Measurements from ENCODE around the gene POU2F1. TPM values are rescaled to one million over a fixed set of nuclear protein-coding genes. Genes with fewer than 3 reads are reported as not detected.
A peak's percentile ranks its signal among the peaks of the same experiment; 100 is the strongest.

Gene POU2F1
- total RNA-seq, 1 experiment from 2014 or later = 11.6 TPM

DNA sequence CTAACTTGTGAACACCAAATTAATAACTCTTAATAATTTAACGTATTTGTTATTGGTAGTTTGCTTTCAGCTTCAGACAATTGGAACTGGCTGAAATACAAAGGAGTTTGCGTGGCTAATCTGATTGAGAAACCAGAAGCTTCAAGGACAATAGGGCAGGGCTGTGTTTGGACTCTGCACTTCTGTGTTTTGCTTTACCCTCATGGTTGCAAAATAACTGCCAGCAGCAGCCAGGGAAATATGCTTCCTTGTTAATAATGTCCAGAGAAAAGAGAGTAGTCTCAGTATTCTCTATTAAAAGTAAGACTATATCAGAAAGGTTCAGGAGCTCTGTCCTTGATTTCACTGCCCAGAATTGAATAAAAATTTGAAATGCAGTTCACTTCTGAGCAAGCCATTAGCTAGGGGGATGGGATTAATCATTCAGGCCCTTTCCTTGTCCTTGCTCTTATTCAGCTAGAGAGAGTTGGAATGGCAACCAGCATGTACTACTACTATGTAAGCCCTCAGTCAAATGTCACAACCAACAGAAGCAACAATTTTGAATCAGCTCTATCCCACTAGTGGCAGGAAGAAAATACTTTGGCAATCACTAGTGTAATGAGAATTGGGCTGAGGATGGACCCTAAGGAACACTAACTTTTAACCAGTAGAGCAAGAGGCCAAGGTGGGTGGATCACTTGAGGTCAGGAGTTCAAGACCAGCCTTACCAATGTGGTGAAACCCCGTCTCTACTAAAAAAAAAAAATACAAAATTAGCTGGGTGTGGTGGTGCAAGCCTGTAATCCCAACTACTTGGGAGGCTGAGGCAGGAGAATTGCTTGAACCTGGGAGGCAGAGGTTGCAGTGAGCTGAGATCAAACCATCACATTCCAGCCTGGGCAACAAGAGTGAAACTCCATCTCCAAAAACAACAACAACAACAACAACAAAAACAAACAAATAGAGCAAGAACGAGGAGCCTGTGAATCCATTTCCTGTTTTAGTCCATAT is 76.8 kb downstream of the POU2F1 start:
- Mint-ChIP-seq H3K9me3 (ENCODE audit: unreplicated experiment) (peaks cover 7% of the 10 kb centered on the region), H3K4me3 (ENCODE audit: unreplicated experiment) (peak overlapping the region; percentile 25), H3K36me3 (ENCODE audit: insufficient read depth, unreplicated experiment) (no peaks in the 10 kb centered on the region), H3K4me1 (ENCODE audit: insufficient read depth, unreplicated experiment) (peaks cover 22% of the 10 kb centered on the region), H3K27ac (ENCODE audit: low read depth, unreplicated experiment) (peak overlapping the region; percentile 86), H3K27me3 (ENCODE audit: insufficient read depth, unreplicated experiment) (no peaks in the 10 kb centered on the region)
- BruUV-seq (replicated peaks) = no TSS peak
- no peak for TF ChIP-seq CTCF (IDR thresholded peaks at IDR 0.05; ENCODE audit: unreplicated experiment)
- POLR2A ChIA-PET = interaction anchor here (0.8 to 2.1 kb wide), 9 partner anchors 9 to 251 kb away, joined by 3 to 7 read pairs (median 5); no protein-coding TSS in a partner anchor
- CTCF ChIA-PET = interaction anchor here (0.5 to 2.9 kb wide), 12 partner anchors 19 to 1488 kb away, joined by 3 to 27 read pairs (median 4); partner anchors contain the start of gene POU2F1
- intact Hi-C loops (cut with micrococcal nuclease) = no loop called here
- DNase-seq (ENCODE audit: unreplicated experiment) = peak; percentile 84

DNA sequence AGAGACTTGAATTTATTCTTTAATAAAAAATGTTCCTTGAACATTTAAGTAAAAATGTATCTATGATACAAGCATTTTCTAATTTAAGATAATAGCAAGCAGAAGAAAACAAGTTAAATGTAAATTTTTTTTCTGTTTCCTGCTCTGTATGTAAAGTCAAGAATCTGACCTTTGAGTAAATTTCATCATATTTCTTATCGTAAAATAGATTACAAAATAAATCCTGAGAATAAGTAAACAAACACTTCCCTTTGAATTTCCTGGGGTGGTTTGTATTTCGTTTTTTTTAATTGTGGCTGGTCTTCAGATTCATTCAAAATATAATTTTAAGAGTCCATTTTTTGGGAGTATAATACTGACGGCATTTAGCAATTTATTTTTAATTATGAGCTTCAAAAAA is 77.6 kb downstream of the POU2F1 start:
- peaks cover 16% of the 10 kb centered on the region for H3K4me1 Mint-ChIP-seq (ENCODE audit: insufficient read depth, unreplicated experiment)
- no peaks in the 10 kb centered on the region for H3K36me3 Mint-ChIP-seq (ENCODE audit: insufficient read depth, unreplicated experiment)
- H3K27ac Mint-ChIP-seq (ENCODE audit: low read depth, unreplicated experiment) = peak overlapping the region; percentile 86
- H3K9me3 Mint-ChIP-seq (ENCODE audit: unreplicated experiment) = no peaks in the 10 kb centered on the region
- no peaks in the 10 kb centered on the region for H3K27me3 Mint-ChIP-seq (ENCODE audit: insufficient read depth, unreplicated experiment)
- no peak for DNase-seq (ENCODE audit: unreplicated experiment)
- ChIA-PET POLR2A (interaction anchor here (0.7 to 1.6 kb wide), 5 partner anchors 12 to 259 kb away, joined by 3 to 5 read pairs (median 5); no protein-coding TSS in a partner anchor), CTCF (interaction anchor here (0.6 to 1.6 kb wide), 5 partner anchors 28 to 302 kb away, joined by 3 to 7 read pairs (median 4); partner anchors contain the start of gene POU2F1)
- no peak overlapping the region for H3K4me3 Mint-ChIP-seq (ENCODE audit: unreplicated experiment)
- intact Hi-C loops (cut with micrococcal nuclease) = no loop called here
- no peak for TF ChIP-seq CTCF (IDR thresholded peaks at IDR 0.05; ENCODE audit: unreplicated experiment)
- BruUV-seq (replicated peaks) = no TSS peak

- Mint-ChIP-seq H3K4me3 (ENCODE audit: unreplicated experiment) (no peak overlapping the region), H3K27ac (ENCODE audit: low read depth, unreplicated experiment) (peak overlapping the region; percentile 23), H3K9me3 (ENCODE audit: unreplicated experiment) (no peaks in the 10 kb centered on the region), H3K4me1 (ENCODE audit: insufficient read depth, unreplicated experiment) (peaks cover 31% of the 10 kb centered on the region), H3K36me3 (ENCODE audit: insufficient read depth, unreplicated experiment) (no peaks in the 10 kb centered on the region), H3K27me3 (ENCODE audit: insufficient read depth, unreplicated experiment) (no peaks in the 10 kb centered on the region)
- TF ChIP-seq CTCF (IDR thresholded peaks at IDR 0.05; ENCODE audit: unreplicated experiment) = no peak
- intact Hi-C loops (cut with micrococcal nuclease) = no loop called here
- ChIA-PET CTCF (interaction anchor here (0.6 to 2.0 kb wide), 2 partner anchors 33 to 60 kb away, joined by 3 to 12 read pairs; no protein-coding TSS in a partner anchor), POLR2A (interaction anchor here (1.0 kb wide), 1 partner anchor 136 kb away, joined by 3 read pairs; no protein-coding TSS in a partner anchor)
- BruUV-seq (replicated peaks) = no TSS peak
- DNase-seq (ENCODE audit: unreplicated experiment) = no peak
Measured at GRCh38 chr1:167301355-167301754, 80.7 kb downstream of the POU2F1 start.

GRCh38 chr1:167304165-167304564 is 83.5 kb downstream of the POU2F1 start:
- Mint-ChIP-seq H3K27me3 (ENCODE audit: insufficient read depth, unreplicated experiment) (no peaks in the 10 kb centered on the region), H3K36me3 (ENCODE audit: insufficient read depth, unreplicated experiment) (no peaks in the 10 kb centered on the region), H3K4me3 (ENCODE audit: unreplicated experiment) (no peak overlapping the region), H3K4me1 (ENCODE audit: insufficient read depth, unreplicated experiment) (peaks cover 26% of the 10 kb centered on the region), H3K27ac (ENCODE audit: low read depth, unreplicated experiment) (no peak overlapping the region), H3K9me3 (ENCODE audit: unreplicated experiment) (no peaks in the 10 kb centered on the region)
- intact Hi-C loops (cut with micrococcal nuclease) = no loop called here
- BruUV-seq (replicated peaks) = no TSS peak
- no peak for TF ChIP-seq CTCF (IDR thresholded peaks at IDR 0.05; ENCODE audit: unreplicated experiment)
- ChIA-PET CTCF (interaction anchor here (0.6 to 2.4 kb wide), 5 partner anchors 10 to 39 kb away, joined by 3 to 9 read pairs (median 4); no protein-coding TSS in a partner anchor), POLR2A (interaction anchor here (0.6 to 1.4 kb wide), 4 partner anchors 12 to 461 kb away, joined by 3 to 4 read pairs (median 3); no protein-coding TSS in a partner anchor)
- no peak for DNase-seq (ENCODE audit: unreplicated experiment)
